WERI-Rb-1 (cell line): ENCODE data around the gene UTP20.
A peak's percentile ranks its signal among the peaks of the same experiment; 100 is the strongest.

ENCODE experiments used
- DNase-seq: peaks from one replicate; pipeline ENCODE4 v3.0.0-alpha.2; 2020
- H3K27ac ChIP-seq: fragments of 250-450 bp; sonication (Bioruptor Pico); 2 replicates; pipeline ENCODE4 v1.5.1; 2020; ENCODE audit warnings: mild to moderate bottlenecking, moderate library complexity
- H3K27me3 ChIP-seq: fragments of 250-450 bp; sonication (Bioruptor Pico); 2 replicates; pipeline ENCODE4 v1.5.1; 2021; ENCODE audit warnings: mild to moderate bottlenecking, low read depth, moderate library complexity; ENCODE audit not compliant: insufficient read depth, severe bottlenecking
- H3K36me3 ChIP-seq: fragments of 250-450 bp; sonication (Bioruptor Pico); 2 replicates; pipeline ENCODE4 v1.5.1; 2020; ENCODE audit warnings: mild to moderate bottlenecking, moderate library complexity
- H3K4me3 ChIP-seq: 2 replicates; pipeline ENCODE4 v1.5.1; 2011; ENCODE audit warnings: low read depth, mild to moderate bottlenecking, control low read depth, low read length
- H3K9me3 ChIP-seq: fragments of 250-450 bp; sonication (Bioruptor Pico); 2 replicates; pipeline ENCODE4 v1.5.1; 2021; ENCODE audit warnings: mild to moderate bottlenecking, moderate library complexity; ENCODE audit not compliant: severe bottlenecking
- TF ChIP-seq, protein P1 (sequence below): IDR thresholded peaks from 2 replicates; pipeline ENCODE4 v1.5.1; 2011; ENCODE audit warnings: low read depth, mild to moderate bottlenecking, control low read depth, inconsistent platforms, low read length

UTP20 gene

DNA sequence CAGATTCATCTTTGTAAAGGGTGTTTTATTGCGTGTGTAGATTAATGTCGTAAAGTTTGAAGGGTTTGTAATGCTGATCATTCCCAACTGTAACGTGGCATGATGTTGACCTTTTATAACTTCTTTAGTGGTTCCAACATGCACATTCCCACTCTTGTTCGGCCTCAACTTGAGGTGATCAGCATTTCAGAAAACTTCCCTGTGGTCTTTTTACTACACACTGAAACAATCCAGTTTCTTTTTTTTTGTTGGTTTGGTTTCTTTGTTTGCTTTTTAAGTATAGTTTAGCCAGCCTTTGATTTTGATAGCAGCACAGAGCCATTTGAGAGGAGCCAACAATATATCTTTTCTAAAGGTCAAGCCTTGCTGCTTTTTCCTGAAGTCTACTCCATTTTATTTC is 22.8 kb downstream of the UTP20 start:
- no peak for DNase-seq
- H3K27ac ChIP-seq, result no peak overlapping the region
- H3K9me3 ChIP-seq, result no peaks in the 10 kb centered on the region
- H3K36me3 ChIP-seq, result peaks cover 30% of the 10 kb centered on the region
- no peak overlapping the region for H3K4me3 ChIP-seq
- H3K27me3 ChIP-seq, result no peaks in the 10 kb centered on the region
- TF ChIP-seq, protein P1, sequence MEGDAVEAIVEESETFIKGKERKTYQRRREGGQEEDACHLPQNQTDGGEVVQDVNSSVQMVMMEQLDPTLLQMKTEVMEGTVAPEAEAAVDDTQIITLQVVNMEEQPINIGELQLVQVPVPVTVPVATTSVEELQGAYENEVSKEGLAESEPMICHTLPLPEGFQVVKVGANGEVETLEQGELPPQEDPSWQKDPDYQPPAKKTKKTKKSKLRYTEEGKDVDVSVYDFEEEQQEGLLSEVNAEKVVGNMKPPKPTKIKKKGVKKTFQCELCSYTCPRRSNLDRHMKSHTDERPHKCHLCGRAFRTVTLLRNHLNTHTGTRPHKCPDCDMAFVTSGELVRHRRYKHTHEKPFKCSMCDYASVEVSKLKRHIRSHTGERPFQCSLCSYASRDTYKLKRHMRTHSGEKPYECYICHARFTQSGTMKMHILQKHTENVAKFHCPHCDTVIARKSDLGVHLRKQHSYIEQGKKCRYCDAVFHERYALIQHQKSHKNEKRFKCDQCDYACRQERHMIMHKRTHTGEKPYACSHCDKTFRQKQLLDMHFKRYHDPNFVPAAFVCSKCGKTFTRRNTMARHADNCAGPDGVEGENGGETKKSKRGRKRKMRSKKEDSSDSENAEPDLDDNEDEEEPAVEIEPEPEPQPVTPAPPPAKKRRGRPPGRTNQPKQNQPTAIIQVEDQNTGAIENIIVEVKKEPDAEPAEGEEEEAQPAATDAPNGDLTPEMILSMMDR, result no peak

DNA sequence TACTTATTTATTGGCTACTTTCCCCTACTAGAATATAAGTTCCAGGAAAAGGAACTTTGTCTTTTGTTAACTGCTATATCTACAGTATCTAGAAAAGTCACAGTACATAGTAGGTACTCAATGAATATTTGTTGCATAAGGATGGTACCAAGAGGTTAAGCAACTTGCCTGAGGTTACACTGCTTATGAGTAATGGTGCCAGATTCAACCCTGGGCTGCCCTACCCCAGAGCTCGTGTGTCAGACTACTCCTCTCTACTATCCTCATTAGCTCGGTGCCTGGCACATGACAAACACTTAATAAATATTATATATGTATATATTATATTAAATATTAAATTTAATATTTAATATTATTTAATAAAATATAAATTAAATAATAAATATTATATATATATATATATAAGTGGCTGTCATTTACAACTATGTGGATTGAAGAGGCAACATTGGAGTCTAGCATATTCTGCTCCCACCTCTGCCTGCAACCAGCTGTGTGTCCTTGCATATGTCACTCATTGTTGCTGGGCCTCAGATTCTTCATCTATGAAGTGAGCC is 25.4 kb downstream of the UTP20 start:
- H3K36me3 ChIP-seq, result peaks cover 34% of the 10 kb centered on the region
- no peak for DNase-seq
- no peaks in the 10 kb centered on the region for H3K27me3 ChIP-seq
- H3K9me3 ChIP-seq, result no peaks in the 10 kb centered on the region
- TF ChIP-seq, protein P1, result no peak
- no peak overlapping the region for H3K4me3 ChIP-seq
- no peak overlapping the region for H3K27ac ChIP-seq

DNA sequence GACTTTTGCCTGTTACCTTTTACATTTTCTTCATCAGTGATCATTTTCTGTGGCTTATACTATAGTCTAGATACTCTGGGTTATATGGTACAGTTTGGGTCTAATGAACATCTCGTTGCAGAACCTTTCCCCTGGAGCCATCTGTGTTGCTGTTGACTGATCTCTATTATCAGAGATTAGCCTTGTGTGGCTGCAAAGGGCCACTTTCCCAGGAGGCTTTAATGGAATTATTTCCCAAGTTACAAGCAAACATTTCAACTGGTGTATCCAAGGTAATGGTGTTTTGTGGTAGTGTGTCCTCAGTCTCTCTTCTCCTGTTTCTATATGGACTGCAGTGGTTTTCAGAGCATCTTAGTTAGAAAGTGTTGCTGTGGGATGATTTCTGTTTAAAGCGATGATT is 25.9 kb downstream of the UTP20 start:
- TF ChIP-seq, protein P1, result no peak
- Histone ChIP-seq H3K27me3 (no peaks in the 10 kb centered on the region), H3K4me3 (no peak overlapping the region), H3K27ac (no peak overlapping the region), H3K36me3 (peaks cover 34% of the 10 kb centered on the region), H3K9me3 (no peaks in the 10 kb centered on the region)
- DNase-seq, result peak; percentile 50

DNA sequence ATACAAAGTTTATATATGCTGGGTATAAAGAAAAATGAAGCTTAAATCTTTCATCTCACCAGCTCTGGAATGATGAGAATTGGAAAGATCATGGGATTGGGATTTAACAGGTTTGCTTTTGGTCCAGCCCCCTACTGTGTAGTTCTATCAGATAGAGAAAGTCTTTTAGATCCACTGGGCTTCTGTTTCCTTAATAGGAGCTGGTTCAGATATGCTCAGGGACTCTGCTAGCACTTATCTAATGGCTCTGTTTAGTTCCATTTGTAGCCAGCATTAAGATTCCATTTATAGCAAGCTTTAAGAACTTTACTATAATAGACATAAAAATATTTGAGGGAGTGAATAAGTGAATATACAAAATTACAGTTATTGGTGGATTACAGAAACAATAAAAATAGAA is 42.6 kb downstream of the UTP20 start:
- H3K27ac ChIP-seq, result no peak overlapping the region
- peaks cover 14% of the 10 kb centered on the region for H3K36me3 ChIP-seq
- no peak overlapping the region for H3K4me3 ChIP-seq
- DNase-seq, result no peak
- no peaks in the 10 kb centered on the region for H3K9me3 ChIP-seq
- TF ChIP-seq, protein P1, result no peak
- H3K27me3 ChIP-seq, result no peaks in the 10 kb centered on the region

DNA sequence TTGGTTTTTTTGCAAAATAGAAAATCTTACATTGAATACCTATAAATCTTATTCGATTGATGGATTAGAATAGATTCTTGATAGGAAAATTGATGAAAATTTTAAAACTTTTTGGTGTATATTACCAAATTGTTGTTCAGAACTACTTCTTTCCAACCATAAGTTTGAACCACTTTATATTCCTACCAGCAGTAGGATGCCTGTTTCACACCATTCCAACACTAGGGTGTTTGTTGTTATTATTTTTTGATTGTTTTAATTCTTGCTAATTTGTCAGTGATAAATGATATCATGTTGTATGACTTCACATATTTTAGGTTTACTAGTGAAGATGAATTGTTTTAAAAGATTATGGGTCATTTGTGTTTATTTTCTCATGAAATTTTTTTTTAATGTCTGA is 43.4 kb downstream of the UTP20 start:
- Histone ChIP-seq H3K27ac (no peak overlapping the region), H3K36me3 (peaks cover 15% of the 10 kb centered on the region), H3K4me3 (no peak overlapping the region), H3K27me3 (no peaks in the 10 kb centered on the region), H3K9me3 (no peaks in the 10 kb centered on the region)
- TF ChIP-seq, protein P1, result no peak
- DNase-seq, result no peak

DNA sequence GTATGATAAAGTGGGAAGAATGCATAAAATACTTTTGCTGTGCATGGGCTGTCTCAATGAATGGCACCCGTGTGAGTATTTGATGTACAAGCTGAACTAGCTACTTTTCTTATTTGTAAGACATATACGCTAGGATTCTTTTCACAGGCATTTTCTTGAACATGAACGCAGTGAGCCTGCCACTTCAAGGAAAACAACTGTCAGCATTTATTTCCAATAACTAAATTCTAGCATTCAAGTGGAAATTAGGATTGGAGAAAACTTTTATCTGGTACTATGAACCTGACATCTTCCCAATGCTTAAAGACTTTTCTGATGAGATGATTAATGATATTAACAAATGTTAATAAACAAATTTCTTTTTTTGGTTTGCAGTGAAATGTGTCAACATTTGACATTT is 45.7 kb downstream of the UTP20 start:
- no peak overlapping the region for H3K4me3 ChIP-seq
- no peaks in the 10 kb centered on the region for H3K9me3 ChIP-seq
- DNase-seq, result no peak
- no peaks in the 10 kb centered on the region for H3K27me3 ChIP-seq
- TF ChIP-seq, protein P1, result no peak
- H3K27ac ChIP-seq, result no peak overlapping the region
- H3K36me3 ChIP-seq, result peaks cover 27% of the 10 kb centered on the region
